NCI-H1436 (cell line): ENCODE data around the gene DYRK1A.
"Not testable (repeated sequence)": the region's sequence is repeated elsewhere in the genome, so short reads cannot be mapped to it uniquely, and the experiment has no call there.

Experiments
- DNase-seq: peaks from one replicate; lab custom pipeline; 2025; lab: John Stamatoyannopoulos, UW

DYRK1A gene

DNA sequence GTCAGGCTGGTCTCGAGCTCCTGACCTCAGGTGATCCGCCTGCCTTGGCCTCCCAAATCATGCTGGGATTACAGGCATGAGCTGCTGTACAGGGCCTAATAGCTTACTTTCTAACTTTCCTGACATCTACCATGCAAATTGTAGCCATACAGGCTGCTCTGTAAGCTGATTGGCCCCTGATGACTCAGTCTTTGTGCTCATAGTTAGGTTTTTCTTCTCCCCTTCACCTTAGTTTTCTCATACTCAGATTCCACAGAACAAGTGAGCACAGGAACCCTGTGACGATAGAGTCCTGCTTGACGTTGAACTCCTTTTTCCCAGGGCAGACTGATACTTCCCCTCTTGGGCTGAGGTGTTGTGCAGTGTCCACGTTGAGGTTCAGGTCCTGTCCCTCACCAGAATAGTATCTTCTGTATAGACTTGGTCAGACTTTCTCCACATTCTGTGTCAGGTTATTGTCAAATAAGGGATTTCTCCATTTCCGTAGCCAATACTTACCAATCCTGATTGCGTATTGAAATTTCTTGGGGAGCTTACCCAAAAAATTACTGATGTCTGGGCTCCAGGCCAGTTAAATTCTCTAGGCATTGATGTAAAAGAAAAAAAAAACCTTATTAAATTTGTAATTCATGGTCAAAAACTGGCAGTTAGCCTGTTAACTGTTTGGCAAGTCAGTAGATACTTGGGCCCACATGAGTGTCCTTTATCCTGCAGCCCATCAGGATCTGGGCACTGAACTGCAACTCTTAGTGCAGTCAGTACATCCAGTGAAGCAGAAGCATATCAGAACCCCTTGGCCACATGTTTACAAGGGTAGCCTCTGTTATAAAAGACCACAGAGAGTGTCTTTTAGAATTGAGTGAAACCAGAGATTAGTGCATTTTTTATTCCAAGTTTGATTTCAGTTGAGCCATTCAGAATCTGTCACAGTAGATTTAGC lies 118.2 kb downstream of the DYRK1A start:
- DNase-seq, result no peak

- no peak for DNase-seq
These were observed 123.0 kb downstream of the DYRK1A start for GRCh38 chr21:37489553-37489952.

DNA sequence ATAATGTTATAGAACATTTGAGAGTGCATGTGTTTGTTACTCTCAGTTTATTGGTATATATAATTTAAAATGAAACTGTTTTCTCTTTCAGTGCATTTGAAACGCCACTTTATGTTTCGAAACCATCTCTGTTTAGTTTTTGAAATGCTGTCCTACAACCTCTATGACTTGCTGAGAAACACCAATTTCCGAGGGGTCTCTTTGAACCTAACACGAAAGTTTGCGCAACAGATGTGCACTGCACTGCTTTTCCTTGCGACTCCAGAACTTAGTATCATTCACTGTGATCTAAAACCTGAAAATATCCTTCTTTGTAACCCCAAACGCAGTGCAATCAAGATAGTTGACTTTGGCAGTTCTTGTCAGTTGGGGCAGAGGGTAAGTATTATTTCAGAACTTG lies 123.5 kb downstream of the DYRK1A start:
- no peak for DNase-seq

- DNase-seq, result no peak
These were observed 130.4 kb downstream of the DYRK1A start for GRCh38 chr21:37496972-37497371.

DNA sequence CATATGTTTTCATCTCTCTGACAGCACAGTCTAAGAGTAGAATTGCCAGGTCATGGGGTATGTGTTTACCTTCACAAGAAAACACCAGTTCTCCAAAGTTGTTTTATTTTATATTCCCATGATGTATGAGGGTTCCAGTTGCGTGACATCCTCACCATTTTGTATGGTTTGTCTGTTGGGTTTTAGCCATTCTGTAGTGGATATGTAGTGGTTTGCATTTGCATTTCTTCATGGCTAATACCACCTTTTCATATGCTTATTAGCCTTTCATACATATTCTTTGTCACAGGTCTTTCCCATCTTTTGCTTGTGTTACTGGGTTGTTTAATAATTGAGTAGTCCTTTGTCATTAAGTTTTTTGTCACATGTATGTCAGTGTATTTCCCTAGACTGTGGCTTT lies 132.1 kb downstream of the DYRK1A start:
- no peak for DNase-seq

DNA sequence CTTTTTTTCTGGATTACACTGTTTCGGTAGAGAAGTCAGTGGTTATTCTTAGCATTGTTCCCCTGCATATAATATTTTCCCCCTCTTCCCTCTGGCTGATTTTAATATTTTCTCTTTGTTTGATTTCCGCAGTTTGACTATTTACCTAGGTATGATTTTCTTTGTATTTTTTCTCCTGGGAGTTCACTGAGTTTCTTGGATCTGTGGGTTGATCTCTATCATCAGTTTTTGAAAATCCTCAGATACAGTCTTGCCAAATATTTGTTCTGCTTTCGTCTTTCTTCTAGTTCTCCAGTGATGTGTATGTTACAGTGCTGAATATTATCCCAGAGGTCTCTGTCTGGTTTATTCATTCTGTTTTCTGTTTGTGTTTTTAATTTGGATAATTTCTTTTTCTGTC lies 136.4 kb downstream of the DYRK1A start:
- DNase-seq, result no peak

DNA sequence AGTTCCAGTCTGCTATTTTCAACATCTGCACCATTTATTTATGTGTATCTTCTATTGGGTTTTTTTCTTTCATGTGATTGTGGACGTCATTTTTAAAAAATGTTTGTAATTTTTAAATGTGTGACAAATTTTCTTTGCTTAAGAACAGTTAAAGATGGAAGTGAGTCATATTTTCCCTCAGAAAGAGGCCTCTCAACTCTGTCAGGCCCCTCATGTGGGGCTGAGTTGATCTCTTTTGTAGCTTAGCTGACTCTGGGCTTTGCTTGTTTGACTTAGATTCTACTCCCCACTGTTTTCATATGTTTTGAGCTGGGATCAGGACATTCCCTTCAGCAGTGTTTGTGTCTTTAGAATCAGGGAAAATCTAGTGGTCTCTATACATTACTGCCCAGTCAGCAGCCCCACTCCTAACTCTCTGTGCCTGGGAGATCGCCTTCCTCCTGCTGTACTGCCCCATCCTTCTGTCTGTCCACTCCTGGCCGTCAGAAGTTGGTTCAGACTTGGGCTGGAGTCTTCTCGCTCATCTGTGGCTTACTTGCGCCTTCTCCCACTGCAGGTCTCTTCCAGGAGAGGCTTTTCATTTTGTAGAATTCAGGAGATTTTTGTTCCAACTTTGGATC lies 137.4 kb downstream of the DYRK1A start:
- DNase-seq, result no peak

GRCh38 chr21:37505963-37506362 lies 139.4 kb downstream of the DYRK1A start:
- no peak for DNase-seq

DNA sequence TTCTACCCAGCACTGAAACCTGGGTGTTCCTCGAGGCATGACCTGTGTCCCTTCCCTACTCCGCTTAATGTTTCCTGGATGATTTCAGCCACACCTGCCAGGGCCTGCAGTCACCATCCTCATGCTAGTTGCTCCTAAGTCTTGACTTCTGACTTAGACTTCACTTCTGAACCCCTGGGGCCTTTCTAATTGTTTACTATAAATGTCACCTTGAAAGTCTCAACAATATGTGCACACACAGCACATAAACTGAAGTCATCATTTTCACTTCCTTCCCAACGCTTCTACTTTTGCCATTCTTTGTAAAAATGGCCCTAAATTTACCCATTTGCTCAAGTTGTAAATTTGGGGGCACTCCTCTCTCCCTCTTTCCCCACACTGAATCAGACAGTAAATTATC lies 141.1 kb downstream of the DYRK1A start:
- no peak for DNase-seq

DNA sequence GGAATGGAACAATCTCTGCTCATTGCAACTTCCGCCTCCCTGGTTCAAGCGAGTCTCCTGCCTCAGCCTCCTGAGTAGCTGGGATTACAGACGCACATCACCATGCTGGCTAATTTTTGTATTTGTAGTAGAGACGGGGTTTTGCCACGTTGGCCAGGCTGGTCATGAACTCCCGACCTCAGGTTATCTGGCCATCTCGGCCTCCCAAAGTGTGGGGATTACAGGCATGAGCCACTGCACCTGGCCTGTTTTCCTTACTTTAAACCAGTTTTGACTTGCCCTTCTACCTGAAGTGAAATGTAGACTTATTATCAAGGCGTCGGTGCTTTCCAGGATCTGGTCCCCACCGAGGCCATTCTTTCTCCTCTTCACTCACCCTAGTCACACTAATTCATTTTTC lies 141.8 kb downstream of the DYRK1A start:
- no peak for DNase-seq

GRCh38 chr21:37509802-37510393 lies 143.3 kb downstream of the DYRK1A start:
- DNase-seq, result no peak

- DNase-seq, result no peak
These were observed 145.3 kb downstream of the DYRK1A start for GRCh38 chr21:37511848-37512247.

DNA sequence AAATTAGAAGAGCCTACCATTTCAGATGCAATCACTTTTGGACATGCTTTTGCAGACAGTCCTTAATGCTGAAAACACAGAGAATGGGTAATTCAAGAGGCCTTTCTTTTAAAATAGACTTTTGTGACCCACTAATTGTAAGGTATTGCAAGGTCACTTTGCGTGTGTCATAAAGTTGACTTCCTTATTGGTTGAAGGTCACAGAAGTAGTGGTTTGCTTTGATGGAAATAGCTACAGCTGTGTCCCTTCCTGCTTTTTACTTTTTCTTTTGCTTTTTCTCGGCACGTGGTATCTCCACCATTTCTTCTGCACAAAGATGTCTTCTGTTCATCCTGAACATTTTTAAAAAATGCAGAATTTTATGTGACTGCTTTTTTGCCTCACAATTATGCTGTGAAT lies 146.8 kb downstream of the DYRK1A start:
- DNase-seq, result no peak

DNA sequence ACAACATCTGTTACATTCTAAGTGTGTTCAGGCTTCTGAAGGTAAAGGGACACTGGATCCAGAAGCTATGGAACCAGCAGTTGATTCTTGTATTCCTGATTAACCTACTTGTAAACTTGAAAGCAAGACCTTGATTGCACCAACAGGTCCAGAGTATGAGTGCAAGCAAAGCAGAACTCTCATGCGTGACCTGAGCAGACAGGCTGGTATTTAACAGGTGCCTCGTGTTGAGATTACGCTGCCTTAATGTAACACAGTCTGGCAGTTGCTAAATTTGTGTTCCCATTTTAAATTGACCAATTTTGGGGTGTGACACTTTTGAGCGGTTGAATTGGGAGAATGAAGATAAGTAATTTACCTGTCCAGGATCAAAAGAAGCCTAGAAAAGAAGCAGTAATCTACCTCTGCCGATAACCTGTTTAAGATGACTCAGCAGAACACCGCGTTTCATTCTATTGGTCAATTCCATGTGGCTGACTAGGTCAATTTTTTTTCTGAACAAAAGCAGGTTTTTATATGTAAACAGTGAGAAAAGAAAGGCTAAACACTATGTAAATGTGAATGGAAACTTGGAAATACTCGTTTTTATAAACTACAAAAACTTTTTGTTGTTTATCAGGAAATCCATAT lies 147.6 kb downstream of the DYRK1A start:
- no peak for DNase-seq

- no peak for DNase-seq
These were observed 150.4 kb downstream of the DYRK1A start for GRCh38 chr21:37516998-37517397.

DNA sequence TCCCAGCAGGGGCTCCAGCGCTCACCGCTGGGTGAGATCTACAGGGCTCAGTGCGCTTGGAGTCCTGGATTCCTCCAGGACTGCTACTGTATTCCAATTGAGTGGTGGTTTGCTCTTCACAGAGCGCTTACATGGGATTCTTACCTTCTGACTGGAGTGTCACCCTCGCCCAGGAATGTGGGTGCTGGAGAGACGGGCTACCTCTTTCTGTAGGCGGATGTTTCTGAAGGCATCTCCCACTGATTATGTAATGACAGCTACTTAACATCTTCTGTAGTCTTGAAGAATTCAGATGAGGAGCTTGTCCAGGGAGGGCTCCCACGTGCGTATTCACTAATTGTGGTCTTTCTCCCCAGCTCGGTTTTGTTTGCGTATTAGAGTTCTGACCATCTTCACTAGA lies 154.2 kb downstream of the DYRK1A start:
- no peak for DNase-seq

DNA sequence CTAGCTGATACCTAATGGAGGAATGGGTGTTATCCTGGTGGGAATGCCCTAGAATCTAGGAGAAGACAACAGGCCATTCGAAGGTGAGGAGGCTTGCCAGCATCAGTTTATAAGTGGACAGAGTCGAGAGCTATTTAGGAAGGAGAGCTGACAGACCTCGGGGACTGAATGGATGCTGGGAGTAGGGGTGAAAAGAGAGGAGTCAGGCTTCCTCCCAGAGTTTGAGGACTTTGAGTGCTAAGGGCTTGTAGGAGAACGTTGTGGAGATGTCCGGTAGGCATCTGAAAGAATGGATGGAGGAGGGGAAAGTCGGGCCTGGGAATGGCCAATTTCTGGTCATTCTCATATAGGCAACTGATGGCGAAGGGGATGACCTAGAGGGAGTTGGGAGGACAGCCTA lies 155.1 kb downstream of the DYRK1A start:
- no peak for DNase-seq

DNA sequence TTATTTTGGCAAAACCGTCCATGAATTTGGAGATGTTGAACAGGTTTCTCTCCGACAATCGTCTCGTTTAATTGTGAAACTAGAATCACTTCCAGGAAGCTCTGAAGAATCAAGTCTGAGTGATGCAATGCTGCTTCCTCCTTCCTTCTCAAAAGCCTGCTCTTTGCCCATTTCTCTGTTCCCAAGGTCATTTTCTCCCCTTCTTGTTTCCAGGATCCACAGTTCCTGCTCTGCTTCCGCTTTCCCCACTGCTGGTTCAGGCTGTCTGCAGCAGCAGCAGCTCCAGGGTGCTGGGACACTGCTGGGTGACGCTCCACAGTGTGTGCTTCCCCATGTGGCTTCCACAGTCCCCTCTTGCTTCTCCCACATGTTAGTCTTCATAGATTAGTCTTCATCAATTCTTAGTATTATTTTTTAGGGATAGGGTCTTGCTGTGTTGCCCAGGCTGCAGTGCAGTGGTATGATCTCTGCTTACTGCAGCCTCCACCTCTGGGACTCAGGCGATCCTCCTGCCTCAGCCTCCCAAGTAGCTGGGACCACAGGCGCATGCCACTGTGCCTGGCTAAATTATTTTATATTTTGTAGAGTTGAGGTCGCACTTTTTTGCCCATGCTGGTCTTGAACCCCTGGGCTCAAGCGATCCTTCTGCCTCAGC lies 156.2 kb downstream of the DYRK1A start:
- DNase-seq, result no peak

- DNase-seq, result not testable (repeated sequence)
These were observed 158.4 kb downstream of the DYRK1A start for GRCh38 chr21:37524944-37525343.

DNA sequence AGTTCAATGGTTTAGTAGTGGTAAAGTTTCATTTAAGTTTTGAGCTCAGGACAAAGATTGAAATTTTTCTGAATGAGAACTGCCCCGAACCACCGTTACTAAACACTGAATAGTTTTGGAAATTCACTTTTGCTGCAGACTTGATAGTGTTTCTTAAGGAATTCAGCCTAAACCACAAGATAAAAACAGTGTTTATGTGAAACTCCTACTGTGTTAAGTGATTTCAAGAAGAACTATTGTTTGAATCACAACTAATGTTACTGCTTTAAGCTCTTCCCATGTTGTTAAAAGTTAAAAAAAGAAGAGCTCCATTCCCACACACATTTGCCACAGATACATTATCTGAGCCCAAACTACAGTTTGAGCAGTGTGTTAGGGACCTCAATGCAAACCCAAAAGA lies 159.2 kb downstream of the DYRK1A start:
- DNase-seq, result no peak

- DNase-seq, result no peak
These were observed 160.5 kb downstream of the DYRK1A start for GRCh38 chr21:37527103-37527502.

GRCh38 chr21:37527716-37528115 lies 161.1 kb downstream of the DYRK1A start:
- no peak for DNase-seq
